Smooth muscle cell (in vitro differentiated cells): ENCODE results near the gene STAG1. TPM values are rescaled to one million over a fixed set of nuclear protein-coding genes. Genes with fewer than 3 reads are reported as not detected.

Experiments
- DNase-seq: peaks from one replicate; lab custom pipeline; 2025; ENCODE audit not compliant: unreplicated experiment; lab: John Stamatoyannopoulos, UW
- H2AFZ ChIP-seq: fragments of 200-600 bp; sonication (generic); 2 replicates; pipeline ENCODE4 v1.6.0; 2016; ENCODE audit warnings: antibody characterized with exemption, low read depth, mild to moderate bottlenecking
- H3F3A ChIP-seq: fragments of 200-600 bp; sonication (generic); 2 replicates; pipeline ENCODE4 v1.6.0; 2017; ENCODE audit warnings: antibody characterized with exemption, low read depth
- H3K27ac ChIP-seq: fragments of 200-600 bp; sonication (generic); 2 replicates; pipeline ENCODE4 v1.5.1; 2016; ENCODE audit warnings: low read depth, mild to moderate bottlenecking
- H3K27me3 ChIP-seq: fragments of 200-600 bp; sonication (generic); 2 replicates; pipeline ENCODE4 v1.6.1; 2016; ENCODE audit warnings: low read depth, mild to moderate bottlenecking
- H3K36me3 ChIP-seq: fragments of 200-600 bp; sonication (generic); 2 replicates; pipeline ENCODE4 v1.5.1; 2016; ENCODE audit warnings: low read depth
- H3K4me1 ChIP-seq: fragments of 200-600 bp; sonication (generic); 2 replicates; pipeline ENCODE4 v1.5.1; 2016; ENCODE audit warnings: low read depth
- H3K4me2 ChIP-seq: fragments of 200-600 bp; sonication (generic); 2 replicates; pipeline ENCODE4 v1.6.0; 2016; ENCODE audit warnings: mild to moderate bottlenecking
- H3K4me3 ChIP-seq: fragments of 200-600 bp; sonication (generic); 2 replicates; pipeline ENCODE4 v1.5.1; 2016; ENCODE audit warnings: mild to moderate bottlenecking
- H3K79me2 ChIP-seq: fragments of 200-600 bp; sonication (generic); 2 replicates; pipeline ENCODE4 v1.6.0; 2016; ENCODE audit warnings: low read depth, mild to moderate bottlenecking
- H3K9ac ChIP-seq: fragments of 200-600 bp; sonication (generic); 2 replicates; pipeline ENCODE4 v1.6.0; 2016; ENCODE audit warnings: low read depth
- H3K9me3 ChIP-seq: fragments of 200-600 bp; sonication (generic); replicated peaks from 2 replicates; pipeline ENCODE4 v1.5.1; 2016; ENCODE audit warnings: low read depth
- H4K20me1 ChIP-seq: fragments of 200-600 bp; sonication (generic); 2 replicates; pipeline ENCODE4 v1.6.0; 2016; ENCODE audit warnings: low read depth
- WGBS: methylation state at CpG from one replicate; pipeline ENCODE4 v1.1.7; 2016; ENCODE audit warnings: low lambda C conversion rate; 5-methylcytosine and 5-hydroxymethylcytosine counted together
- polyA plus RNA-seq: library from polyadenylated mRNA; unstranded; fragments of >200 nt; fragmentation: Nextera tagmentation; extraction: Ambion mirVana; gene quantifications from 2 replicates; pipeline ENCODE4 v1.2.1, GENCODE V29; 2016
- total RNA-seq: library from RNA; depleted of rRNA; stranded (reverse); fragments of >200 nt; gene quantifications from 2 replicates; pipeline ENCODE4 v1.2.3, GENCODE V29; 2014
- TF ChIP-seq, protein P1 (sequence below): fragments of 200-600 bp; sonication (generic); IDR thresholded peaks from 2 replicates; pipeline ENCODE4 v1.5.1; 2017; ENCODE audit warnings: borderline replicate concordance, mild to moderate bottlenecking, antibody characterized with exemption; ENCODE audit not compliant: insufficient read depth, poor library complexity, severe bottlenecking

Gene STAG1
- total and polyA plus RNA-seq, 2 experiments from 2014 or later = 14.6 to 29.5 TPM

GRCh38 chr3:136434429-136434828 lies 317.7 kb downstream of the STAG1 start:
- Histone ChIP-seq H3K9ac (no peak overlapping the region), H3K9me3 (no peaks in the 10 kb centered on the region), H3K4me3 (no peak overlapping the region), H3F3A (no peaks in the 10 kb centered on the region), H3K27ac (no peak overlapping the region), H3K79me2 (no peaks in the 10 kb centered on the region), H3K36me3 (no peaks in the 10 kb centered on the region), H4K20me1 (no peaks in the 10 kb centered on the region), H3K4me2 (no peak overlapping the region), H2AFZ (no peak overlapping the region), H3K4me1 (no peaks in the 10 kb centered on the region), H3K27me3 (no peaks in the 10 kb centered on the region)
- 89% methylated on average over 2 of the region's 2 CpGs for WGBS
- TF ChIP-seq, protein P1, sequence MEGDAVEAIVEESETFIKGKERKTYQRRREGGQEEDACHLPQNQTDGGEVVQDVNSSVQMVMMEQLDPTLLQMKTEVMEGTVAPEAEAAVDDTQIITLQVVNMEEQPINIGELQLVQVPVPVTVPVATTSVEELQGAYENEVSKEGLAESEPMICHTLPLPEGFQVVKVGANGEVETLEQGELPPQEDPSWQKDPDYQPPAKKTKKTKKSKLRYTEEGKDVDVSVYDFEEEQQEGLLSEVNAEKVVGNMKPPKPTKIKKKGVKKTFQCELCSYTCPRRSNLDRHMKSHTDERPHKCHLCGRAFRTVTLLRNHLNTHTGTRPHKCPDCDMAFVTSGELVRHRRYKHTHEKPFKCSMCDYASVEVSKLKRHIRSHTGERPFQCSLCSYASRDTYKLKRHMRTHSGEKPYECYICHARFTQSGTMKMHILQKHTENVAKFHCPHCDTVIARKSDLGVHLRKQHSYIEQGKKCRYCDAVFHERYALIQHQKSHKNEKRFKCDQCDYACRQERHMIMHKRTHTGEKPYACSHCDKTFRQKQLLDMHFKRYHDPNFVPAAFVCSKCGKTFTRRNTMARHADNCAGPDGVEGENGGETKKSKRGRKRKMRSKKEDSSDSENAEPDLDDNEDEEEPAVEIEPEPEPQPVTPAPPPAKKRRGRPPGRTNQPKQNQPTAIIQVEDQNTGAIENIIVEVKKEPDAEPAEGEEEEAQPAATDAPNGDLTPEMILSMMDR = no peak
- DNase-seq = no peak

DNA sequence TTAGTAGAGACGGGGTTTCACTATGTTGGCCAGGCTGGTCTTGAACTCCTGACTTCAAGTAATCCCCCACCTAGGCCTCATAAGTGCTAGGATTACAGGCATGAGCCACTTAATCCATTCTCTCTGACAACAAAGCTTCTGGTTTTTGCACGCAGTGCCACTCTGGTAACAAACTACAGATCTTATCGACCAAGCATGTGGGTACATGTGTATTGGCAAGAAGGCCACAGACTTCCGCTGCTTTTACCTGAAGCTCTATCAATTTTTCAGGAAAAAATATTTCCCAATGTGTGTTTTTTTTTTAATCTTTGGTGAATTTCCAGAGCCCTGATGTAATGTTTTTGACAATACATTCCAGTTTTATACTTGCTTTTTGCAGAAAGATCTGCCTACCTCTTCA lies 319.5 kb downstream of the STAG1 start:
- no peaks in the 10 kb centered on the region for H3K27me3 ChIP-seq
- H3K36me3 ChIP-seq = no peaks in the 10 kb centered on the region
- no peak overlapping the region for H3K27ac ChIP-seq
- H3K79me2 ChIP-seq = no peaks in the 10 kb centered on the region
- no peak overlapping the region for H3K4me2 ChIP-seq
- no peak for DNase-seq
- H3F3A ChIP-seq = no peaks in the 10 kb centered on the region
- TF ChIP-seq, protein P1 = no peak
- H4K20me1 ChIP-seq = no peaks in the 10 kb centered on the region
- no peak overlapping the region for H2AFZ ChIP-seq
- H3K9ac ChIP-seq = no peak overlapping the region
- no peaks in the 10 kb centered on the region for H3K4me1 ChIP-seq
- WGBS = 86% methylated on average over 4 of the region's 4 CpGs
- no peak overlapping the region for H3K4me3 ChIP-seq
- no peaks in the 10 kb centered on the region for H3K9me3 ChIP-seq

- H3K9me3 ChIP-seq = no peaks in the 10 kb centered on the region
- WGBS = 30% methylated on average over 2 of the region's 2 CpGs
- no peaks in the 10 kb centered on the region for H3K4me1 ChIP-seq
Measured at GRCh38 chr3:136428167-136428566, 324.0 kb downstream of the STAG1 start.

GRCh38 chr3:136427236-136427635 lies 324.9 kb downstream of the STAG1 start:
- Histone ChIP-seq H3K79me2 (no peaks in the 10 kb centered on the region), H4K20me1 (no peaks in the 10 kb centered on the region)
- TF ChIP-seq, protein P1 = no peak

More at GRCh38 chr3:136428167-136428566, 324.0 kb downstream of the STAG1 start:
- Histone ChIP-seq H4K20me1 (no peaks in the 10 kb centered on the region), H3K4me3 (no peak overlapping the region), H3K79me2 (no peaks in the 10 kb centered on the region), H2AFZ (no peak overlapping the region), H3K9ac (no peak overlapping the region), H3F3A (no peaks in the 10 kb centered on the region), H3K4me2 (no peak overlapping the region), H3K27me3 (no peaks in the 10 kb centered on the region), H3K36me3 (no peaks in the 10 kb centered on the region), H3K27ac (no peak overlapping the region)
- TF ChIP-seq, protein P1 = no peak
- no peak for DNase-seq

More at GRCh38 chr3:136427236-136427635, 324.9 kb downstream of the STAG1 start:
- Histone ChIP-seq H3K4me3 (no peak overlapping the region), H3F3A (no peaks in the 10 kb centered on the region), H3K4me2 (no peak overlapping the region), H3K9ac (no peak overlapping the region), H3K36me3 (no peaks in the 10 kb centered on the region), H3K27me3 (no peaks in the 10 kb centered on the region), H3K27ac (no peak overlapping the region), H3K4me1 (no peaks in the 10 kb centered on the region), H3K9me3 (no peaks in the 10 kb centered on the region), H2AFZ (no peak overlapping the region)
- DNase-seq = no peak
